K562 (cell line): Measurements from ENCODE around the gene PAF1. TPM values are rescaled to one million over a fixed set of nuclear protein-coding genes. Genes with fewer than 3 reads are reported as not detected.
A peak's percentile ranks its signal among the peaks of the same experiment; 100 is the strongest.

Experiments used
- ARID3B ChIP-seq: fragments of 250-450 bp; sonication (Bioruptor Pico); IDR thresholded peaks from 2 replicates; pipeline ENCODE4 v1.4.0; 2020; ENCODE audit warnings: borderline replicate concordance
- BMI1 ChIP-seq: fragments of 150-350 bp; IDR thresholded peaks from 2 replicates; pipeline ENCODE4 v1.6.1; 2014; ENCODE audit warnings: low read length
- CBX2 ChIP-seq: fragments of 200-600 bp; sonication (generic); IDR thresholded peaks from one replicate; pipeline ENCODE4 v1.6.1; 2012; ENCODE audit warnings: mild to moderate bottlenecking, low read length, inconsistent platforms; ENCODE audit not compliant: insufficient read depth, poor library complexity, severe bottlenecking
- GATA2 ChIP-seq: sonication (generic); formaldehyde crosslinking; IDR thresholded peaks from 2 replicates; pipeline ENCODE4 v1.4.0; 2020; ENCODE audit warnings: mild to moderate bottlenecking, missing genetic modification reagents
- HIVEP1 ChIP-seq: fragments of 250-450 bp; sonication (Bioruptor Pico); IDR thresholded peaks from 2 replicates; pipeline ENCODE4 v1.4.0; 2020; ENCODE audit warnings: mild to moderate bottlenecking
- HNRNPUL1 ChIP-seq: fragments of 200-400 bp; formaldehyde crosslinking; IDR thresholded peaks from 2 replicates; pipeline ENCODE4 v1.6.1; 2017; ENCODE audit warnings: low read length
- ILK ChIP-seq: fragments of 450-650 bp; IDR thresholded peaks from 2 replicates; pipeline ENCODE4 v1.6.1; 2016; ENCODE audit warnings: missing genetic modification characterization, low read depth, mild to moderate bottlenecking, missing compliant biosample characterization, moderate library complexity, borderline replicate concordance
- MYNN ChIP-seq, 2 experiments: sonication (generic); formaldehyde crosslinking in 1 of 2; IDR thresholded peaks; 2 replicates each; pipeline versions ENCODE4 v1.5.0 to v1.6.1; 2016 to 2020; ENCODE audit warnings: antibody characterized with exemption in 1 of 2, missing genetic modification reagents in 1 of 2
- NRF1 ChIP-seq, 2 experiments: fragments of 450-650 bp; IDR thresholded peaks in 1 of 2; conservative IDR thresholded peaks in 1 of 2; 2 replicates each; pipeline ENCODE4 v1.6.1; 2014; ENCODE audit warnings: mild to moderate bottlenecking in 2 of 2
- PURB ChIP-seq: sonication (generic); formaldehyde crosslinking; IDR thresholded peaks from 2 replicates; pipeline ENCODE4 v1.9.0; 2021; ENCODE audit warnings: low read depth, mild to moderate bottlenecking, missing genetic modification reagents
- RBM34 ChIP-seq: fragments of 200-400 bp; formaldehyde crosslinking; IDR thresholded peaks from 2 replicates; pipeline ENCODE4 v1.6.1; 2018; ENCODE audit warnings: low read length, borderline replicate concordance; ENCODE audit not compliant: insufficient read depth
- SETDB1 ChIP-seq: IDR thresholded peaks from one replicate; pipeline ENCODE4 v1.6.1; 2012; ENCODE audit warnings: low read length, control low read depth, inconsistent platforms
- SLC30A9 ChIP-seq: fragments of 250-450 bp; sonication (Bioruptor Pico); IDR thresholded peaks from 2 replicates; pipeline ENCODE4 v1.8.0; 2022; ENCODE audit warnings: mild to moderate bottlenecking, moderate library complexity
- SNRNP70 ChIP-seq: fragments of 200-400 bp; formaldehyde crosslinking; optimal IDR thresholded peaks from 2 replicates; pipeline ENCODE3; 2017; ENCODE audit warnings: low read depth, low read length
- TEAD2 ChIP-seq: fragments of 450-650 bp; IDR thresholded peaks from 2 replicates; pipeline ENCODE4 v1.6.1; 2016; ENCODE audit warnings: missing genetic modification characterization, control low read depth, missing compliant biosample characterization
- ZBED1 ChIP-seq: IDR thresholded peaks from 2 replicates; pipeline ENCODE4 v1.6.1; 2014
- ZBTB34 ChIP-seq: fragments of 250-450 bp; sonication (Bioruptor Pico); IDR thresholded peaks from 2 replicates; pipeline ENCODE4 v1.8.0; 2021; ENCODE audit warnings: mild to moderate bottlenecking, moderate library complexity
- ZNF134 ChIP-seq: fragments of 250-450 bp; sonication (Bioruptor Pico); conservative IDR thresholded peaks from 2 replicates; pipeline ENCODE4 v1.4.0; 2020
- ZNF184 ChIP-seq: sonication (generic); formaldehyde crosslinking; IDR thresholded peaks from 2 replicates; pipeline ENCODE4 v1.5.0; 2020; ENCODE audit warnings: missing genetic modification reagents
- ZNF3 ChIP-seq: fragments of 250-450 bp; sonication (Bioruptor Pico); IDR thresholded peaks from 2 replicates; pipeline ENCODE4 v1.5.0; 2021; ENCODE audit warnings: mild to moderate bottlenecking, moderate library complexity
- ZNF707 ChIP-seq: fragments of 250-450 bp; sonication (Bioruptor Pico); conservative IDR thresholded peaks from 2 replicates; pipeline ENCODE4 v1.8.0; 2022; ENCODE audit warnings: inconsistent platforms, mild to moderate bottlenecking, moderate library complexity
- polyA plus RNA-seq, 8 experiments: library from polyadenylated mRNA; depleted of rRNA in 4 of 8; stranded (reverse) in 5 of 8; unstranded in 3 of 8; fragments of >200 nt; fragmentation: Nextera tagmentation in 2 of 8; fragmentation: Illumina TruSeq in 1 of 8; extraction: Ambion mirVana in 2 of 8; extraction: Trizol in 1 of 8; gene quantifications; 2 replicates each; pipeline versions ENCODE4 v1.2.1 to v1.2.3, GENCODE V29; 2011 to 2014; ENCODE audit warnings: inconsistent platforms in 1 of 8, missing spikeins in 1 of 8
- total RNA-seq, 7 experiments: library from RNA; depleted of rRNA in 6 of 7; stranded (reverse); fragments of >200 nt in 6 of 7; fragmentation: Illumina TruSeq in 2 of 7; extraction: Trizol in 2 of 7; gene quantifications; 2 replicates each; pipeline versions ENCODE4 v1.2.1 to v1.2.3, GENCODE V29; 2011 to 2021; ENCODE audit warnings: low replicate concordance in 1 of 7
- TF ChIP-seq, protein P1 (sequence below), 3 experiments: fragments of 200-800 bp in 1 of 3; sonication (Bioruptor generic) in 1 of 3; sonication (generic) in 1 of 3; formaldehyde crosslinking in 1 of 3; IDR thresholded peaks; 2 replicates each; pipeline versions ENCODE4 v1.6.1 to v1.8.0; 2016 to 2022; ENCODE audit warnings: mild to moderate bottlenecking in 2 of 3, missing compliant biosample characterization in 2 of 3, missing genetic modification characterization in 2 of 3, missing genetic modification reagents in 1 of 3
- TF ChIP-seq, protein P2 (sequence below): fragments of 450-650 bp; formaldehyde crosslinking; IDR thresholded peaks from 2 replicates; pipeline ENCODE4 v1.4.0; 2022; ENCODE audit warnings: mild to moderate bottlenecking, moderate library complexity

PAF1 gene
- total and polyA plus RNA-seq, 9 of the 15 experiments (the other 6 are each of a cell fraction or from before 2014, with no cell fraction given): 1.5 to 45.0 (median 33.8) TPM

DNA sequence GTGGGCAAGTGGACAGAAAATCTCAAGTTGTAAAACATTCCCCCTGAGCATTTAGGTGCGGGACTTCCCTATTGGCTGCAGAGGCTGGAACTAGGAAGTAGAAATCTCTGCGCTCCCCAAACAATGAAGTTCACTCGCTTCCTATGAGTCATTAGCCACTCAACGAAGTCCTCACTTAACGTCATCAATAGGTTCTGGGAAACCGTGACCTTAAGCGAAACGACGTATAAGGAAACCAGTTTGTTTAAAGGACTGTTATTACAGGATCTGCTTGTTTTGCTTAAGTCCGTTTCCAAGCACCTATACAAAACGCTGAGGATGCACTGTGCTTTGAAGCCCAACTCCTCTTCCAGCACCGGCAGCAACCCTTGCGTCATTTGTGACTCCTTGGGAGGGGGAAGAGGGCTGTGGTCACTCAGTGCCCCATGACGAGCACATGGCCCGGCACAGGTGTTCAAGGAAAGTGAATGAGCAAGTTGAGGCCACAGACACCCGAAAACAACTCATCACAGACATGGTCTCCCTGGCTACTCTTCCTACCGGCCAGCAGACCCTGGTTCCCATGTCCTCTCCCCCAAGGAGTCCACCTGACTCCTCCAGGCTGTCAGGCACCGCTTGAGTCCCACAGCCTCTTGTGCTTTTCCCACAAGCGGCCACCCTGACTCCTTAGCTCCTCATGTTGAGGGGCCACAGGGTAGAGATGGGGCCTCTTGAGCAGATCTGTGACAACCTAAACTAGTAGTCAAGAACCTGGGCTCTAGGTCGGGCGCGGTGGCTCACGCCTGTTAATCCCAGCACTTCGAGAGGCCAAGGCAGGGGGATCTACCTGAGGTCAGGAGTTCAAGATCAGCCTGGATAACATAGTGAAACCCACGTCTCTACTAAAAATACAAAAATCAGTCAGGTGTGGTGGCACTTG lies 40.0 kb upstream of the PAF1 start (continued):
- TF ChIP-seq NRF1 (conservative IDR thresholded peaks at IDR 0.05 in 1 of 2, IDR thresholded peaks at IDR 0.05 in 1 of 2) (peak; percentile 30 to 37; a peak in 1 of 4 replicates), BMI1 (no peak), ARID3B (CRISPR knock-in tag) (no peak), ZBTB34 (CRISPR knock-in tag) (no peak), ZNF707 (CRISPR knock-in tag) (no peak), GATA2 (CRISPR knock-in tag) (no peak), PURB (CRISPR knock-in tag) (no peak), ZNF3 (CRISPR knock-in tag) (no peak), HNRNPUL1 (no peak), TEAD2 (tag) (no peak), ILK (tag) (no peak), MYNN (IDR thresholded peaks at IDR 0.05) (no peak; the same call in 1 of the 2 replicates), MYNN (CRISPR knock-in tag; IDR thresholded peaks at IDR 0.05) (no peak), SNRNP70 (no peak), CBX2 (no peak), RBM34 (no peak), ZBED1 (peak; percentile 17; the same call in 1 of the 2 replicates), HIVEP1 (no peak), SLC30A9 (CRISPR knock-in tag) (no peak), SETDB1 (no peak), ZNF184 (CRISPR knock-in tag) (no peak), ZNF134 (CRISPR knock-in tag) (no peak)
- TF ChIP-seq, protein P1, sequence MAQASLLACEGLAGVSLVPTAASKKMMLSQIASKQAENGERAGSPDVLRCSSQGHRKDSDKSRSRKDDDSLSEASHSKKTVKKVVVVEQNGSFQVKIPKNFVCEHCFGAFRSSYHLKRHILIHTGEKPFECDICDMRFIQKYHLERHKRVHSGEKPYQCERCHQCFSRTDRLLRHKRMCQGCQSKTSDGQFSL (CRISPR knock-in tag; IDR thresholded peaks at IDR 0.05): no peak
- TF ChIP-seq, protein P1 (tag; IDR thresholded peaks at IDR 0.05): no peak
- TF ChIP-seq, protein P2, sequence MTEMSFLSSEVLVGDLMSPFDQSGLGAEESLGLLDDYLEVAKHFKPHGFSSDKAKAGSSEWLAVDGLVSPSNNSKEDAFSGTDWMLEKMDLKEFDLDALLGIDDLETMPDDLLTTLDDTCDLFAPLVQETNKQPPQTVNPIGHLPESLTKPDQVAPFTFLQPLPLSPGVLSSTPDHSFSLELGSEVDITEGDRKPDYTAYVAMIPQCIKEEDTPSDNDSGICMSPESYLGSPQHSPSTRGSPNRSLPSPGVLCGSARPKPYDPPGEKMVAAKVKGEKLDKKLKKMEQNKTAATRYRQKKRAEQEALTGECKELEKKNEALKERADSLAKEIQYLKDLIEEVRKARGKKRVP: no peak; the same call in 1 of the 2 replicates
